GM12878 (cell line): ENCODE measurements around the gene SUGCT. TPM values are rescaled to one million over a fixed set of nuclear protein-coding genes. Genes with fewer than 3 reads are reported as not detected.

ENCODE experiments used
- ATAC-seq: fragments of 200-7000 bp; cut with Tn5 transposase; 3 replicates; pipeline ENCODE4 v1.9.1; 2020; ENCODE audit warnings: mild to moderate bottlenecking, moderate library complexity
- BruUV-seq: library from RNA; stranded (reverse); fragments of 400-500 nt; replicated peaks from 2 replicates; lab custom pipeline; 2021; lab: Mats Ljungman, UMichigan
- CTCF ChIA-PET: fragments of 300-600 bp; sonication (Branson Sonifier 250); formaldehyde crosslinking; extraction: SDS; loops from one replicate; lab custom pipeline; 2021; ENCODE audit warnings: inconsistent platforms; lab: Yijun Ruan, JAX
- POLR2A ChIA-PET: fragments of 350-600 bp; formaldehyde crosslinking; extraction: SDS; loops from one replicate; lab custom pipeline; 2021; ENCODE audit warnings: inconsistent platforms; lab: Charles Lee
- RAD21 ChIA-PET: fragments of 300-600 bp; sonication (Branson Sonifier 250); formaldehyde crosslinking; loops from one replicate; lab custom pipeline; 2023; ENCODE audit warnings: antibody characterized with exemption; ENCODE audit not compliant: unreplicated experiment; lab: Charles Lee
- SMC1A ChIA-PET: fragments of 300-600 bp; sonication (Branson Sonifier 250); formaldehyde crosslinking; loops from one replicate; lab custom pipeline; 2023; ENCODE audit not compliant: unreplicated experiment, uncharacterized antibody; lab: Charles Lee
- DNase-seq: peaks from one replicate; pipeline ENCODE4 v3.0.0-alpha.2; 2011; ENCODE audit warnings: low read depth, low spot score
- FAIRE-seq: peaks from 3 replicates; lab custom pipeline; 2011; peaks lifted over from hg19 to GRCh38; lab: Jason Lieb, UNC
- H2AFZ ChIP-seq: 2 replicates; pipeline ENCODE4 v1.6.0; 2011; ENCODE audit warnings: low read depth, low read length, control low read depth; ENCODE audit not compliant: control insufficient read depth
- H3K27ac ChIP-seq: 2 replicates; pipeline ENCODE4 v1.5.1; 2011; ENCODE audit warnings: control low read depth; ENCODE audit not compliant: control insufficient read depth, insufficient read depth
- H3K27me3 ChIP-seq, 2 experiments: replicated peaks in 1 of 2; 2 replicates each; pipeline versions ENCODE4 v1.6.0 to v1.6.1; 2011; ENCODE audit warnings: low read length in 1 of 2; ENCODE audit not compliant: control insufficient read depth in 2 of 2, insufficient read depth in 2 of 2
- H3K36me3 ChIP-seq, 2 experiments: 2 replicates each; pipeline ENCODE4 v1.5.1; 2011; ENCODE audit warnings: low read length in 1 of 2; ENCODE audit not compliant: control insufficient read depth in 2 of 2, insufficient read depth in 2 of 2
- H3K4me1 ChIP-seq: 2 replicates; pipeline ENCODE4 v1.6.1; 2011; ENCODE audit warnings: mild to moderate bottlenecking, low read length, moderate library complexity, mixed read lengths; ENCODE audit not compliant: control insufficient read depth, insufficient read depth
- H3K4me2 ChIP-seq: 2 replicates; pipeline ENCODE4 v1.6.0; 2011; ENCODE audit warnings: control low read depth; ENCODE audit not compliant: control insufficient read depth, insufficient read depth
- H3K4me3 ChIP-seq: fragments of 200-600 bp; sonication (generic); 2 replicates; pipeline ENCODE4 v1.5.1; 2016
- H3K79me2 ChIP-seq: 2 replicates; pipeline ENCODE4 v1.6.0; 2011; ENCODE audit warnings: low read length; ENCODE audit not compliant: control insufficient read depth, insufficient read depth
- H3K9ac ChIP-seq: 2 replicates; pipeline ENCODE4 v1.8.0; 2011; ENCODE audit warnings: low read length, control low read depth, mixed read lengths; ENCODE audit not compliant: control insufficient read depth, insufficient read depth
- H3K9me3 ChIP-seq: replicated peaks from 3 replicates; pipeline ENCODE4 v1.5.1; 2011; ENCODE audit warnings: mild to moderate bottlenecking, low read length; ENCODE audit not compliant: control insufficient read depth, insufficient read depth
- H4K20me1 ChIP-seq: 2 replicates; pipeline ENCODE4 v1.6.0; 2011; ENCODE audit not compliant: control insufficient read depth, insufficient read depth
- NR2C1 ChIP-seq: fragments of 450-650 bp; IDR thresholded peaks from 2 replicates; pipeline ENCODE4 v1.6.1; 2017; ENCODE audit warnings: antibody characterized with exemption, mild to moderate bottlenecking, moderate library complexity
- RAD21 ChIP-seq: IDR thresholded peaks from 2 replicates; pipeline ENCODE4 v1.6.1; 2011; ENCODE audit warnings: mild to moderate bottlenecking, low read depth, low read length, moderate library complexity; ENCODE audit not compliant: insufficient read depth
- RCOR1 ChIP-seq: conservative IDR thresholded peaks from 2 replicates; pipeline ENCODE4 v1.6.1; 2012; ENCODE audit warnings: low read depth, low read length, improper control_type of control experiment
- SRF ChIP-seq, 2 experiments: IDR thresholded peaks; 2 replicates each; pipeline ENCODE4 v1.6.1; 2011; ENCODE audit warnings: low read depth in 2 of 2, low read length in 2 of 2, mild to moderate bottlenecking in 1 of 2, moderate library complexity in 1 of 2
- WGBS: methylation state at CpG from one replicate; pipeline ENCODE4 v1.1.6; 2016; ENCODE audit warnings: low lambda C conversion rate; ENCODE audit not compliant: insufficient replicate concordance, insufficient coverage; ENCODE audit errors: missing lambda C conversion rate; 5-methylcytosine and 5-hydroxymethylcytosine counted together
- in situ Hi-C: fragments of 300-500 bp; cut with MboI; formaldehyde crosslinking; loops from 9 replicates; pipeline ENCODE4 v1.14.3; 2018; ENCODE audit warnings: mixed read lengths
- intact Hi-C: fragments of 100-400 bp; cut with micrococcal nuclease; formaldehyde crosslinking; loops from one replicate; pipeline ENCODE4 v1.14.2; 2022; ENCODE audit not compliant: unreplicated experiment
- polyA plus RNA-seq, 11 experiments: library from polyadenylated mRNA; depleted of rRNA in 4 of 11; unstranded in 6 of 11; stranded (reverse) in 5 of 11; fragments of >200 nt; fragmentation: Nextera tagmentation in 4 of 11; fragmentation: Illumina TruSeq in 1 of 11; extraction: Ambion mirVana in 4 of 11; extraction: Trizol in 1 of 11; gene quantifications; 1 replicate in 1 of 11; 2 replicates in 10 of 11; pipeline versions ENCODE4 v1.2.1 to v1.2.3, GENCODE V29; 2011 to 2016; ENCODE audit warnings: inconsistent platforms in 2 of 11, missing spikeins in 2 of 11, low read depth in 1 of 11
- total RNA-seq, 4 experiments: library from RNA; depleted of rRNA in 3 of 4; stranded (reverse); fragments of >200 nt in 3 of 4; fragmentation: Illumina TruSeq in 1 of 4; extraction: Trizol in 1 of 4; gene quantifications; 2 replicates each; pipeline versions ENCODE4 v1.2.1 to v1.2.3, GENCODE V29; 2013 to 2021

SUGCT gene
- total and polyA plus RNA-seq, 10 of the 15 experiments (the other 5 are each of a cell fraction or from before 2014, with no cell fraction given) = 0.08 to 1.2 (median 0.67) TPM; not detected in 1

DNA sequence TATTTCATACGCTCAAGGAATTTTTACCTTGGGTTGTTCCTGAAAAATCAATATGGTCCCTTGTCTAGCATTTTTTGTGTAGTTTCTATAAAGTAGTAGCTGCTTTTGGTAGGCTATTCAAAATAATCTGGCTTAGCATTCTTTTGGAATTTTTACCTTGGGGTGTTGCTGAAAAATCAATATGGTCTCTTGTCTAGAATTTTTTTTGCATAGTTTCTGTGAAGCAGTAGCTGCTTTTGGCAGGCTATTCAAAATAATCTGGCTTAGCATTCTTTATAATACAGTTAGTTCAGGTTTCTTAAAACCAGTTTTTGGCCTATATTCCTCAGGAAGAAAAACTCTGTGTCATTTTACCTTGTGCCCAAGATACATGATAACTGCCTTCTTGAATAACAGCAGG is 301.9 kb downstream of the SUGCT start:
- POLR2A ChIA-PET = no interaction called here
- SMC1A ChIA-PET = no interaction called here
- in situ Hi-C loops (no loop called here), intact Hi-C loops (no loop called here)
- no peaks in the 10 kb centered on the region for H3K4me1 ChIP-seq
- TF ChIP-seq RCOR1 = no peak
- TF ChIP-seq, all 136 proteins: peak for 0
- ATAC-seq (no peak), FAIRE-seq (no peak), DNase-seq (no peak)
- 67% methylated on average over 1 of the region's 1 CpG for WGBS
- RAD21 ChIA-PET = no interaction called here
- no TSS peak for BruUV-seq
- no peak overlapping the region for H2AFZ ChIP-seq
- no peaks in the 10 kb centered on the region for H3K9me3 ChIP-seq
- no peaks in the 10 kb centered on the region for H3K79me2 ChIP-seq
- H3K4me3 ChIP-seq = no peak overlapping the region
- CTCF ChIA-PET = no interaction called here
- no peak overlapping the region for H3K4me2 ChIP-seq
- no peaks in the 10 kb centered on the region for H4K20me1 ChIP-seq
- H3K27me3 ChIP-seq = no peaks in the 10 kb centered on the region
- H3K27ac ChIP-seq = no peak overlapping the region
- no peak overlapping the region for H3K9ac ChIP-seq
- no peaks in the 10 kb centered on the region for H3K36me3 ChIP-seq

DNA sequence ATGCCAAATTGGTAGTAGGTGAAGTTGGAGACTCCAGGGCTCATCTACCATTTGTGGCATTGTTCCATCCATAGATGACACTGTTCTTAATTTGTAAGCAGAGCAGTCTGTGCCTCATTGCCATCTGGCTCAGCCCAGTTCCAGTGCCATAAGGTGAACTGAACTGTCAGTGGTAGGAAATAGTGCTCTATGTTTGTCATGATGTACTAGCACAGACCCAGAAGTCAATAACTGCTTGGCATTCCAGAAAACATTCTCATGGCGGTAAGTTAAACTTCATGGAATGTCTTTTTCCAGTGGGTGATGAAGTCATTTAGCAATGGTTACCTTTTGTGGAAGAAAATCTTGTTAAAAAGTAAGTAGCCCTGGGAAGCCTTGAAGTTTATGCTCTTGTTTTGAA is 302.7 kb downstream of the SUGCT start:
- ChIA-PET POLR2A (no interaction called here), SMC1A (no interaction called here), RAD21 (no interaction called here), CTCF (no interaction called here)
- Histone ChIP-seq H3K4me2 (no peak overlapping the region), H4K20me1 (no peaks in the 10 kb centered on the region), H3K27ac (no peak overlapping the region), H3K4me1 (no peaks in the 10 kb centered on the region), H3K27me3 (no peaks in the 10 kb centered on the region), H3K79me2 (no peaks in the 10 kb centered on the region), H2AFZ (no peak overlapping the region), H3K9ac (no peak overlapping the region), H3K36me3 (no peaks in the 10 kb centered on the region), H3K4me3 (no peak overlapping the region), H3K9me3 (no peaks in the 10 kb centered on the region)
- FAIRE-seq = no peak
- TF ChIP-seq RAD21 = no peak
- no peak for TF ChIP-seq NR2C1
- no peak for TF ChIP-seq SRF (IDR thresholded peaks at IDR 0.05; ENCODE audit: low read depth in 2 of 2, low read length in 2 of 2)
- in situ Hi-C loops (no loop called here), intact Hi-C loops (no loop called here)
- no peak for ATAC-seq
- 24% methylated on average over 1 of the region's 1 CpG for whole genome bisulfite sequencing
- no TSS peak for BruUV-seq
- no peak for DNase-seq
